PC-9 (cell line): ENCODE results near the gene ERBB2. TPM values are rescaled to one million over a fixed set of nuclear protein-coding genes. Genes with fewer than 3 reads are reported as not detected.

Source experiments
- BruUV-seq: library from RNA; stranded (reverse); fragments of 400-500 nt; replicated peaks from 2 replicates; lab custom pipeline; 2021; lab: Mats Ljungman, UMichigan
- CTCF ChIA-PET: fragments of 300-600 bp; sonication (Branson Sonifier 250); formaldehyde crosslinking; loops from one replicate; lab custom pipeline; 2022; ENCODE audit warnings: antibody characterized with exemption; lab: Charles Lee
- POLR2A ChIA-PET: fragments of 300-600 bp; sonication (Branson Sonifier 250); formaldehyde crosslinking; loops from one replicate; lab custom pipeline; 2022; ENCODE audit warnings: antibody characterized with exemption; ENCODE audit not compliant: unreplicated experiment; lab: Charles Lee
- DNase-seq, 2 experiments: peaks; one replicate each; pipeline versions ENCODE4 v3.0.0 to v3.0.0-alpha.2; 2015 to 2022; ENCODE audit warnings: mixed read lengths in 1 of 2
- H2AFZ ChIP-seq: fragments of 200-600 bp; sonication (generic); 2 replicates; pipeline ENCODE4 v1.8.1; 2017; ENCODE audit warnings: antibody characterized with exemption
- H3F3A ChIP-seq: fragments of 200-600 bp; sonication (generic); 2 replicates; pipeline ENCODE4 v1.8.1; 2017; ENCODE audit warnings: antibody characterized with exemption, mild to moderate bottlenecking, low read depth; ENCODE audit not compliant: insufficient read depth
- H3K27ac ChIP-seq: fragments of 200-600 bp; sonication (generic); 2 replicates; pipeline ENCODE4 v1.6.1; 2016; ENCODE audit warnings: mixed run types
- H3K27me3 ChIP-seq: fragments of 200-600 bp; sonication (generic); 2 replicates; pipeline ENCODE4 v1.6.1; 2016; ENCODE audit warnings: low read depth, mixed run types; ENCODE audit not compliant: insufficient read depth
- H3K36me3 ChIP-seq: fragments of 200-600 bp; sonication (generic); 2 replicates; pipeline ENCODE4 v1.6.1; 2016; ENCODE audit warnings: low read depth, mixed run types
- H3K4me1 ChIP-seq: fragments of 200-600 bp; sonication (generic); replicated peaks from 2 replicates; pipeline ENCODE4 v1.6.1; 2016; ENCODE audit warnings: mixed run types; ENCODE audit not compliant: insufficient read depth
- H3K4me2 ChIP-seq: fragments of 200-600 bp; sonication (generic); 2 replicates; pipeline ENCODE4 v1.6.1; 2017; ENCODE audit warnings: mixed run types
- H3K4me3 ChIP-seq: fragments of 200-600 bp; sonication (generic); 2 replicates; pipeline ENCODE4 v1.6.1; 2016; ENCODE audit warnings: mixed run types
- H3K79me2 ChIP-seq: fragments of 200-600 bp; sonication (generic); 2 replicates; pipeline ENCODE4 v1.6.1; 2017; ENCODE audit warnings: low read depth, mixed run types
- H3K9me2 ChIP-seq: fragments of 200-600 bp; sonication (generic); 2 replicates; pipeline ENCODE4 v1.8.1; 2017; ENCODE audit warnings: mild to moderate bottlenecking; ENCODE audit not compliant: insufficient read depth
- H3K9me3 ChIP-seq: fragments of 200-600 bp; sonication (generic); 2 replicates; pipeline ENCODE4 v1.8.1; 2016; ENCODE audit warnings: low read depth; ENCODE audit not compliant: insufficient read depth
- H4K20me1 ChIP-seq: fragments of 200-600 bp; sonication (generic); 2 replicates; pipeline ENCODE4 v1.8.1; 2017; ENCODE audit not compliant: insufficient read depth
- EZH2 ChIP-seq: fragments of 200-600 bp; sonication (generic); IDR thresholded peaks from 2 replicates; pipeline ENCODE4 v1.8.0; 2017; ENCODE audit warnings: antibody characterized with exemption, low read depth
- intact Hi-C: fragments of 100-400 bp; cut with micrococcal nuclease; formaldehyde crosslinking; loops from one replicate; pipeline ENCODE4 v1.10.0; 2022; ENCODE audit not compliant: unreplicated experiment
- total RNA-seq: library from RNA; stranded (reverse); gene quantifications from 2 replicates; pipeline ENCODE4 v1.2.3, GENCODE V29; 2021
- TF ChIP-seq, protein P1 (sequence below): fragments of 200-600 bp; sonication (generic); conservative IDR thresholded peaks from 2 replicates; pipeline ENCODE4 v1.6.1; 2017; ENCODE audit warnings: mixed run types, antibody characterized with exemption, mild to moderate bottlenecking, moderate library complexity

ERBB2 gene
- total RNA-seq, 1 experiment from 2014 or later, result 90.6 TPM

DNA sequence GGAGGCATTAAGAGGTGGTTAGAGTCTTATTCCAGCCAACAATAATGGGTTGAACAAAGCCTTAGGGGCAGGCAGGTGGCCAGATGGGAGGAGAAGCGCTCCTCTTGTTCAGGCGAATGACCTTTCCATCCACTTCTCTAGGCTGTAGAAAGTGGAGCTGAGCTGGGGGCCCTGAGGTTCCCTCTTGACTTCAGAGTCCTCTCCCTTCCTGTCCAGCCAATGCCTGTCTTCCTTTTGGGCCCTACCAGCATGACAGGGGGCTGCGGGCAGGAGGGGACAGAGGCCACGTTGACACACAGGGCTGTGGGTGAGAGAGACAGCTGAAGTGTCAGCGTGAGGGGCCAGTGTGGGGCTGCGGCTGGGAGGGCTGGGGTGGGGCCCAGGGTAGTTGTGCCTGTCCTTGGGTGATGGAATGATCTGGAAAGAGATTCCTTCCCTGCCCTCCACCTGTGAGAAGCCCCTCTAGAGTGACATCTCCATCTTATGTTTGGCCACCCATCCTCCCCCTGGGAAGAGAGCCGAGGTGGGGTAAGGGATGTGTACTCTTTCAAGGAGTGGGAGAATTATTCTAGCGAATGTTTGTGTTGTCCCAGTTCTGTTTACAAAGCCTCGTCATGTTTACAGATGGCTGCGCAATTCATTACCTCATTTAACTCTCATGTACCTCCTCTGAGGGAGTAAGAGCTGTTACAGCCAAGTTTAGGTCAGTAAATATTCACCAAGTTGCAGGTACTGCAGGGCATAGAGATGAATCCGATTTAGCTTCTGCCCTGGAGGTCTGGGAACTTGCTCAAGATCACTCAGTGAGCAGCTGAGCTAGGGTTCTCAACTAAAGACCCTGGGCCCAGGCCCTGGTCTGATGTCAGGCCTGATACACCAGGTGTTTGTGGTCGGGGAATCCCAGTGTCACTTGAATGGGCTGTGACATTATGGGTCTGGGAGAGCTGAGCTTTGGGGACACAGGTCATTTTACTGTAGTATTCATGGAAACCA is 3.3 kb downstream of the ERBB2 start:
- Histone ChIP-seq H3K4me3 (0 out of 2 replicates have a peak overlapping the region, but pooled peaks have one; percentile 10), H3K36me3 (no peaks in the 10 kb centered on the region), H3K27ac (peak overlapping the region; percentile 51)

DNA sequence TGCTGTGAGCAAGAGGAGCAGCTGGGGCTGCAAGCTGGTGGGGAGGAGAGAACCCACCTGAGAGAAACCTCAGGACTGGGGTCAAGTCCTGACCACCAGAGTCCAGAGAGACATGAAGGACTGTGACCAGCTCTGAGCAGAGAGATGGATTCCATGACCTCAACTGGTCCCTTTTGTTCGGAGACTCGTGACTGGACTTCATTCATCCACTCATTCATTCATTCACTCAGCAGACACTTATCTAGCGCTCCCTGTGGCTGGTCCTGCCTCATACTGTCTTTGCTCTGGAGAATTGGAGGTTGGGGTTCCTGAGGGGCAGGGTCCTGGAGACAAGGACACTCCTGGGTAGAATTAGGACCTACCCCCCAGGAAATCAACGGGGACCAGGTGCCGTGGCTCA is 4.0 kb downstream of the ERBB2 start:
- no peak overlapping the region for H2AFZ ChIP-seq
- POLR2A ChIA-PET, result no interaction called here
- H3K4me2 ChIP-seq, result peak overlapping the region; percentile 73
- no peaks in the 10 kb centered on the region for H3K36me3 ChIP-seq
- H4K20me1 ChIP-seq, result peaks cover 11% of the 10 kb centered on the region; the same call in 1 of the 2 replicates
- CTCF ChIA-PET, result no interaction called here
- intact Hi-C loops, result loop anchor here (2.0 kb wide), 1 partner anchor 29 kb away; no protein-coding TSS in a partner anchor
- no peaks in the 10 kb centered on the region for H3K27me3 ChIP-seq
- no peaks in the 10 kb centered on the region for H3K9me3 ChIP-seq
- peaks cover 77% of the 10 kb centered on the region for H3K79me2 ChIP-seq
- peak overlapping the region; percentile 51 for H3K27ac ChIP-seq
- TF ChIP-seq EZH2, result no peak
- TF ChIP-seq, protein P1, sequence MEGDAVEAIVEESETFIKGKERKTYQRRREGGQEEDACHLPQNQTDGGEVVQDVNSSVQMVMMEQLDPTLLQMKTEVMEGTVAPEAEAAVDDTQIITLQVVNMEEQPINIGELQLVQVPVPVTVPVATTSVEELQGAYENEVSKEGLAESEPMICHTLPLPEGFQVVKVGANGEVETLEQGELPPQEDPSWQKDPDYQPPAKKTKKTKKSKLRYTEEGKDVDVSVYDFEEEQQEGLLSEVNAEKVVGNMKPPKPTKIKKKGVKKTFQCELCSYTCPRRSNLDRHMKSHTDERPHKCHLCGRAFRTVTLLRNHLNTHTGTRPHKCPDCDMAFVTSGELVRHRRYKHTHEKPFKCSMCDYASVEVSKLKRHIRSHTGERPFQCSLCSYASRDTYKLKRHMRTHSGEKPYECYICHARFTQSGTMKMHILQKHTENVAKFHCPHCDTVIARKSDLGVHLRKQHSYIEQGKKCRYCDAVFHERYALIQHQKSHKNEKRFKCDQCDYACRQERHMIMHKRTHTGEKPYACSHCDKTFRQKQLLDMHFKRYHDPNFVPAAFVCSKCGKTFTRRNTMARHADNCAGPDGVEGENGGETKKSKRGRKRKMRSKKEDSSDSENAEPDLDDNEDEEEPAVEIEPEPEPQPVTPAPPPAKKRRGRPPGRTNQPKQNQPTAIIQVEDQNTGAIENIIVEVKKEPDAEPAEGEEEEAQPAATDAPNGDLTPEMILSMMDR, result no peak
- peaks cover 77% of the 10 kb centered on the region for H3K4me1 ChIP-seq
- no peak for DNase-seq
- peaks cover 50% of the 10 kb centered on the region for H3F3A ChIP-seq
- no peak overlapping the region for H3K4me3 ChIP-seq
- no peaks in the 10 kb centered on the region for H3K9me2 ChIP-seq
- BruUV-seq, result no TSS peak

More for the DNA sequence above, 3.3 kb downstream of the ERBB2 start:
- Histone ChIP-seq H2AFZ (no peak overlapping the region), H3F3A (peaks cover 50% of the 10 kb centered on the region), H3K9me3 (no peaks in the 10 kb centered on the region), H4K20me1 (peaks cover 6% of the 10 kb centered on the region; the same call in 1 of the 2 replicates), H3K4me1 (peaks cover 77% of the 10 kb centered on the region), H3K4me2 (peak overlapping the region; percentile 73), H3K9me2 (no peaks in the 10 kb centered on the region), H3K27me3 (no peaks in the 10 kb centered on the region), H3K79me2 (peaks cover 77% of the 10 kb centered on the region)
- DNase-seq, result peak in 1 of 2 experiments; percentile 71
- ChIA-PET POLR2A (no interaction called here), CTCF (interaction anchor here (0.7 kb wide), 1 partner anchor 79 kb away, joined by 9 read pairs; no protein-coding TSS in a partner anchor)
- no TSS peak for BruUV-seq
- intact Hi-C loops, result no loop called here
- no peak for TF ChIP-seq EZH2
- TF ChIP-seq, protein P1, result no peak

DNA sequence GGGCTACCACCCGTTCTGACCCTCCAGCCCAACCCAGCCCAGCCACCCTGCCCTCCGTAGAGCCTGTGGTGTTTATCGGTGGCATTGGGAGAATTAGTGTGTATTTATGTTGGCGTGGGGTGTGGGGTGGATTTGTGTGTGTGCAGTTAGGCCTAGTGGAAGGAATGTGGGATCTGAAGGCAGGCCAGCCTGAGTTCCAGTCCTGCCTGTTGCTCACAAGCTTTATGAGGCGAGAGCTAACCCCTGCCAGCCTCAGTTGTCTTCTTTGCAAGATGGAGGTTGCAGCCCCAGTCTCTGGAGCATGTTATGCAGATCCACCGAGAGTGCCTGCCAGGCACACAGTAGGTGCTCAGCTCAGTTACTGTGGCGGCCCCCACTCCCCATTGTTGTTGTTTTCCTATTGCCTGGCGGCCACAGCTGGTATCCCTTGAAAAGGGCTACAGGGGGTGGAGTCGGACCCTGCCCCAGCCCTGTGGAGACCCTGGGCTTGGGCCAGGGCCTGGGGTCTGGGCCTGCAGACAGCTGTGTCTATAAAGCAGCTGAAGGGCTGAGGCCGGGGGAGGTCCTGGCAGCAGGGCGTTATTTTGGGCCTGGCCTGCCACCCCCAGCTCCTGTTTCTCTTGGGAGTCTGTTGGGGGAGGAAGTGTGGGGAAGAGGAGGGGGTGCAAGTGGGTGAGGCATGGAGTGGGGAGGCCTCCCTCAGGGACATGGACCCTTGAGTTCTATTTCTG is 5.1 kb downstream of the ERBB2 start:
- Histone ChIP-seq H3K9me2 (no peaks in the 10 kb centered on the region), H4K20me1 (peaks cover 11% of the 10 kb centered on the region; the same call in 1 of the 2 replicates), H3K79me2 (peaks cover 71% of the 10 kb centered on the region), H3K36me3 (no peaks in the 10 kb centered on the region), H3K4me1 (peaks cover 72% of the 10 kb centered on the region), H3K4me2 (peak overlapping the region; percentile 73), H3K27me3 (no peaks in the 10 kb centered on the region), H3K9me3 (no peaks in the 10 kb centered on the region), H3K4me3 (no peak overlapping the region; the same call in 1 of the 2 replicates), H3K27ac (peak overlapping the region; percentile 68), H2AFZ (no peak overlapping the region), H3F3A (peaks cover 50% of the 10 kb centered on the region)
- no TSS peak for BruUV-seq
- DNase-seq, result no peak
- intact Hi-C loops, result loop anchor here (2.0 to 5.0 kb wide), 2 partner anchors 30 to 47 kb away; no protein-coding TSS in a partner anchor
- TF ChIP-seq, protein P1, result no peak
- no peak for TF ChIP-seq EZH2
- ChIA-PET POLR2A (interaction anchor here (0.5 to 1.2 kb wide), 3 partner anchors 30 to 514 kb away, joined by 4 to 9 read pairs (median 9); partner anchors contain the start of genes MED1 and WIPF2), CTCF (interaction anchor here (0.6 to 1.1 kb wide), 3 partner anchors 16 to 97 kb away, joined by 3 to 15 read pairs (median 4); partner anchors contain the start of gene NEUROD2)
